HUES6 (cell line): Measurements from ENCODE around the gene ENO1.
"Not testable (repeated sequence)": the region's sequence is repeated elsewhere in the genome, so short reads cannot be mapped to it uniquely, and the experiment has no call there.

Experiments used
- H3K27ac ChIP-seq: 2 replicates; pipeline ENCODE4 v1.7.0; 2013; ENCODE audit warnings: low read depth, mild to moderate bottlenecking, low read length, inconsistent platforms
- H3K27me3 ChIP-seq: 2 replicates; pipeline ENCODE4 v1.6.1; 2013; ENCODE audit warnings: low read length; ENCODE audit not compliant: control insufficient read depth, insufficient read depth
- H3K36me3 ChIP-seq: 2 replicates; pipeline ENCODE4 v1.6.1; 2013; ENCODE audit warnings: low read length; ENCODE audit not compliant: control insufficient read depth, insufficient read depth
- H3K4me1 ChIP-seq: 2 replicates; pipeline ENCODE4 v1.6.1; 2013; ENCODE audit warnings: low read length; ENCODE audit not compliant: control insufficient read depth, insufficient read depth
- H3K4me3 ChIP-seq: 2 replicates; pipeline ENCODE4 v1.5.1; 2013; ENCODE audit warnings: low read depth, low read length
- H3K9ac ChIP-seq: one replicate; pipeline ENCODE4 v1.6.1; 2013; ENCODE audit warnings: mild to moderate bottlenecking, low read length
- H3K9me3 ChIP-seq: 2 replicates; pipeline ENCODE4 v1.6.1; 2013; ENCODE audit warnings: low read depth, low read length; ENCODE audit not compliant: control insufficient read depth, insufficient read depth

The ENO1 gene

DNA sequence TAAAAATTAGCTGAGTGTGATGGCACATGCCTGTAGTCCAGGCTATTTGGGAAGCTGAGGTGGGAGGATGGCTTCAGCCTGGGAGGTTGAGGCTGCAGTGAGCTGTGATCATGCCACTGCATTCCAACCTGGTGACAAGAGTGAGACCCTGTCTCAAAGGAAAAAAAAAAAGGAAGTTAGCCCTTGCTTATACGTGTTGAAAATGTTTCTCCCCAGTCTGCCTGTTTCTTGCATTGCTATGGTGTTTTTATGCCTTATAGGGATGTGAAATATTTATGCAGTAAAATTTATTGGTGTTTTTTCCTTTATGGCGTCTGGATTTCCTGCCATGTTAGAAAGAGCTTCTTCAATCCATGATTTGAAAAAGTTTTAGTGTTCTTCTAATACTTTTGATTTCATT is 57.4 kb downstream of the ENO1 start:
- peaks cover 30% of the 10 kb centered on the region for H3K4me1 ChIP-seq
- no peaks in the 10 kb centered on the region for H3K27me3 ChIP-seq
- no peak overlapping the region; the same call in 1 of the 2 replicates for H3K27ac ChIP-seq
- no peak overlapping the region for H3K4me3 ChIP-seq
- H3K36me3 ChIP-seq: no peaks in the 10 kb centered on the region
- H3K9me3 ChIP-seq: no peaks in the 10 kb centered on the region
- H3K9ac ChIP-seq: no peak overlapping the region

- H3K9ac ChIP-seq: not testable (repeated sequence)
- H3K4me1 ChIP-seq: peaks cover 43% of the 10 kb centered on the region
Measured at GRCh38 chr1:8818789-8819188, 59.7 kb downstream of the ENO1 start.

GRCh38 chr1:8818325-8818775 is 60.1 kb downstream of the ENO1 start:
- H3K27me3 ChIP-seq: no peaks in the 10 kb centered on the region
- peak overlapping the region; percentile 99 for H3K4me3 ChIP-seq
- no peaks in the 10 kb centered on the region for H3K9me3 ChIP-seq
- peak overlapping the region; percentile 66 for H3K9ac ChIP-seq
- peak overlapping the region; percentile 15; the same call in 1 of the 2 replicates for H3K27ac ChIP-seq
- no peaks in the 10 kb centered on the region for H3K36me3 ChIP-seq
- H3K4me1 ChIP-seq: peaks cover 43% of the 10 kb centered on the region

More at GRCh38 chr1:8818789-8819188, 59.7 kb downstream of the ENO1 start:
- H3K27ac ChIP-seq, H3K9me3 ChIP-seq, H3K27me3 ChIP-seq, H3K4me3 ChIP-seq, H3K36me3 ChIP-seq: not testable (repeated sequence)

- peak within 1 kb of the TSS; percentile 97 for H3K27ac ChIP-seq
- peaks cover 42% of the 10 kb centered on the region for H3K4me1 ChIP-seq
- H3K36me3 ChIP-seq: no peaks in the 10 kb centered on the region
- no peaks in the 10 kb centered on the region for H3K27me3 ChIP-seq
- peak within 1 kb of the TSS; percentile 99 for H3K4me3 ChIP-seq
- H3K9ac ChIP-seq: peak within 1 kb of the TSS; percentile 96
- H3K9me3 ChIP-seq: no peaks in the 10 kb centered on the region
Measured at GRCh38 chr1:8817412-8818324, 60.8 kb downstream of the ENO1 start, which contains the start of gene RERE. TSS of gene RERE (minus strand) at chr1:8817640.

DNA sequence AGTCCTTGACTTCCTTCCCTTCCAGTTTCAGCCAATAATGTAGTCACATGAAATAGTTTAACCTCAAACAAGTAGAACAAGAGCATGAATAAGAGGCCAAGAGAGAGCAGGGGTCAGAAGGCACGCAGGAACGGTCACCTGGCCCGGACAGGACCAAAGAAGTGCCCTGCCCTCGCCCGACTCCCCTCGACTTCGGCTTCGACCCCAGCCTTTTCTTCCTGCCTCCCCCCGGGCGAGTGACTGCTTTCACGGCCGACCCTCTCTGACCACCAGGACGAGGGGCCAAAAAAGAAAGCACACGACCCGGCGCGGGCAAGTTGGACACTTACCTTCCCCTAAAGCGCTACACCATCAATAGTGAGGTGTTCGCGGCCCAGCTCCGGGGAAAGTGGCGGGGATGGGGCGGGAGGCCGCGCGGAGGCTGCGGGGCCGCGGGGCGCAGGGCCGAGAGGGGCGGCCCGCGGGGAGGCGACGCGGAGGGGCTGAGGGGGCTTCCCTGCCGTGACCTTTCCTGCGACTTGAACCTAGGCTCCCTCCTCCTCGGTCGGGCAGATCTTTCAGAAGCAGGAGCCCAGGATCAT is 61.6 kb downstream of the ENO1 start:
- Histone ChIP-seq H3K27ac (peak overlapping the region; percentile 97), H3K9me3 (no peaks in the 10 kb centered on the region), H3K9ac (peak overlapping the region; percentile 96), H3K4me3 (peak overlapping the region; percentile 99), H3K4me1 (peaks cover 37% of the 10 kb centered on the region), H3K36me3 (no peaks in the 10 kb centered on the region), H3K27me3 (no peaks in the 10 kb centered on the region)

- peak overlapping the region; percentile 99 for H3K4me3 ChIP-seq
- H3K9ac ChIP-seq: peak overlapping the region; percentile 96
- H3K9me3 ChIP-seq: no peaks in the 10 kb centered on the region
- peak overlapping the region; percentile 97; the same call in 1 of the 2 replicates for H3K27ac ChIP-seq
- no peaks in the 10 kb centered on the region for H3K27me3 ChIP-seq
- peaks cover 31% of the 10 kb centered on the region for H3K4me1 ChIP-seq
- H3K36me3 ChIP-seq: no peaks in the 10 kb centered on the region
Measured at GRCh38 chr1:8816264-8816663, 62.2 kb downstream of the ENO1 start.

- Histone ChIP-seq H3K9me3 (no peaks in the 10 kb centered on the region), H3K36me3 (no peaks in the 10 kb centered on the region), H3K9ac (peak overlapping the region; percentile 96), H3K4me1 (peaks cover 25% of the 10 kb centered on the region), H3K27ac (no peak overlapping the region), H3K27me3 (no peaks in the 10 kb centered on the region), H3K4me3 (peak overlapping the region; percentile 99)
Measured at GRCh38 chr1:8815582-8816151, 62.8 kb downstream of the ENO1 start.

- H3K9ac ChIP-seq: no peak overlapping the region
- no peaks in the 10 kb centered on the region for H3K27me3 ChIP-seq
- H3K4me1 ChIP-seq: peaks cover 25% of the 10 kb centered on the region
- no peaks in the 10 kb centered on the region for H3K9me3 ChIP-seq
- no peak overlapping the region for H3K27ac ChIP-seq
- H3K36me3 ChIP-seq: no peaks in the 10 kb centered on the region
- peak overlapping the region; percentile 99 for H3K4me3 ChIP-seq
Measured at GRCh38 chr1:8814865-8815264, 63.6 kb downstream of the ENO1 start.

GRCh38 chr1:8813991-8814390 is 64.5 kb downstream of the ENO1 start:
- no peak overlapping the region for H3K9ac ChIP-seq
- peaks cover 29% of the 10 kb centered on the region for H3K4me1 ChIP-seq
- no peaks in the 10 kb centered on the region for H3K9me3 ChIP-seq
- no peak overlapping the region for H3K4me3 ChIP-seq
- no peaks in the 10 kb centered on the region for H3K36me3 ChIP-seq
- H3K27ac ChIP-seq: no peak overlapping the region
- no peaks in the 10 kb centered on the region for H3K27me3 ChIP-seq

DNA sequence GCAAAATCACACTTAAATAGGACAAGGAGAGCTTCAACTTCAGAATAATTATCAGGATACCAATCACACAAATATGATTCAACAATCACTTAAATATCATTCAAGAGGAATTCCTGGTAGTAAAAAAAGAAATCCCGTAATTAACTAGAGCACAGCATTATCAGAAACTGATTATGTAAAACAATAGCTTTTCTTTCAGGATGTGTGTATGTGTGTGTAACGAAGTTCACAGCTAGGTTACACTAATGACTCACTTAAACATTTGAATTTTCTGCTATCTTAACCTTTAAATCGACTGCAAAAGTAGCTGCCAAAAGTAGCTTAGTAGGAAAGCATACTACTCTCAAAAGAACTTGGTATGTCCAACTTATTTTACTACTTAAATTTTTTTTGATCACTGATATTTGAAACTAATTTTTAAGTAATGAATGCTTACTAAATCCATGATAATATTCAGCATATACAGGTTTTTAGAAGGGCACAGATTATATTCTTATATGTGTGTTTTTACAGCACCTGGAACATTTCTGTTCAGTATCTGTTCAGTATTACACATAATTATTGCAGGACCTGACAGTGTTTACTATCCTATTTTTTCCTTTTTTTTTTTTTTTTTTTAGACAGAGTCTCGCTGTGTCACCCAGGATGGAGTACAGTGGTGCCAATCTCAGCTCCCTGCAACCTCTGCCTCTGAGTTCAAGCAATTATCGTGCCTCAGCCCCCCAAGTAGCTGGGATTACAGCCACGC is 65.3 kb downstream of the ENO1 start:
- no peak overlapping the region for H3K9ac ChIP-seq
- no peak overlapping the region for H3K27ac ChIP-seq
- no peaks in the 10 kb centered on the region for H3K9me3 ChIP-seq
- H3K27me3 ChIP-seq: no peaks in the 10 kb centered on the region
- H3K36me3 ChIP-seq: no peaks in the 10 kb centered on the region
- H3K4me1 ChIP-seq: peaks cover 29% of the 10 kb centered on the region
- no peak overlapping the region for H3K4me3 ChIP-seq
